WTC11 (cell line): ENCODE measurements around the gene RND1. TPM values are rescaled to one million over a fixed set of nuclear protein-coding genes. Genes with fewer than 3 reads are reported as not detected.

ENCODE experiments used
- ATAC-seq: fragments of 200-7000 bp; cut with Tn5 transposase; 2 replicates; pipeline ENCODE4 v1.10.0; 2021; ENCODE audit warnings: mild to moderate bottlenecking, moderate library complexity
- CTCF ChIA-PET: fragments of 300-600 bp; sonication (Branson Sonifier 250); formaldehyde crosslinking; loops from one replicate; lab custom pipeline; 2021; ENCODE audit warnings: antibody characterized with exemption; lab: Charles Lee
- POLR2A ChIA-PET: fragments of 350-600 bp; sonication (Branson Sonifier 250); formaldehyde crosslinking; loops from one replicate; lab custom pipeline; 2021; ENCODE audit warnings: antibody characterized with exemption; lab: Charles Lee
- DNase-seq: peaks from one replicate; pipeline ENCODE4 v3.0.0; 2021; ENCODE audit warnings: low spot score
- H3K27ac Mint-ChIP-seq: 2 replicates; pipeline ENCODE4 v1.8.0; 2021; ENCODE audit warnings: mixed read lengths
- H3K27me3 Mint-ChIP-seq: 2 replicates; pipeline ENCODE4 v1.8.0; 2021; ENCODE audit warnings: low read depth, mild to moderate bottlenecking, moderate library complexity, mixed read lengths
- H3K36me3 Mint-ChIP-seq: 2 replicates; pipeline ENCODE4 v1.8.0; 2021; ENCODE audit warnings: mixed read lengths
- H3K4me1 Mint-ChIP-seq: 2 replicates; pipeline ENCODE4 v1.8.0; 2022; ENCODE audit warnings: mixed read lengths
- H3K4me3 Mint-ChIP-seq: 2 replicates; pipeline ENCODE4 v1.8.0; 2021; ENCODE audit warnings: mild to moderate bottlenecking, moderate library complexity, mixed read lengths
- H3K9me3 Mint-ChIP-seq: 2 replicates; pipeline ENCODE4 v1.8.0; 2021; ENCODE audit warnings: mixed read lengths
- ATF1 ChIP-seq: sonication (generic); formaldehyde crosslinking; IDR thresholded peaks from 2 replicates; pipeline ENCODE4 v1.8.1; 2023; ENCODE audit warnings: mild to moderate bottlenecking, moderate library complexity, missing genetic modification reagents
- CREB1 ChIP-seq: sonication (generic); formaldehyde crosslinking; IDR thresholded peaks from 2 replicates; pipeline ENCODE4 v1.8.0; 2023; ENCODE audit warnings: mild to moderate bottlenecking, missing genetic modification reagents
- FOXP1 ChIP-seq: sonication (generic); formaldehyde crosslinking; IDR thresholded peaks from 2 replicates; pipeline ENCODE4 v1.8.0; 2022; ENCODE audit warnings: missing genetic modification reagents, mild to moderate bottlenecking, moderate library complexity, borderline replicate concordance
- HMGA2 ChIP-seq: fragments of 250-450 bp; sonication (Bioruptor Pico); IDR thresholded peaks from 2 replicates; pipeline ENCODE4 v1.4.0; 2021; ENCODE audit warnings: mild to moderate bottlenecking, moderate library complexity
- KAT7 ChIP-seq: sonication (generic); formaldehyde crosslinking; IDR thresholded peaks from 2 replicates; pipeline ENCODE4 v1.8.1; 2023; ENCODE audit warnings: missing genetic modification reagents, mild to moderate bottlenecking, borderline replicate concordance
- MXD4 ChIP-seq: fragments of 250-450 bp; sonication (Bioruptor Pico); IDR thresholded peaks from 2 replicates; pipeline ENCODE4 v1.8.0; 2021; ENCODE audit warnings: mild to moderate bottlenecking, moderate library complexity, borderline replicate concordance
- MYBL2 ChIP-seq: sonication (generic); formaldehyde crosslinking; IDR thresholded peaks from 2 replicates; pipeline ENCODE4 v1.8.1; 2023; ENCODE audit warnings: mild to moderate bottlenecking, moderate library complexity, missing genetic modification reagents
- OVOL2 ChIP-seq: fragments of 250-450 bp; sonication (Bioruptor Pico); IDR thresholded peaks from 2 replicates; pipeline ENCODE4 v1.9.0; 2021; ENCODE audit warnings: mild to moderate bottlenecking, borderline replicate concordance
- SOX15 ChIP-seq: fragments of 250-450 bp; sonication (Bioruptor Pico); IDR thresholded peaks from 2 replicates; pipeline ENCODE4 v1.9.0; 2021; ENCODE audit warnings: mild to moderate bottlenecking
- SP1 ChIP-seq: sonication (generic); formaldehyde crosslinking; conservative IDR thresholded peaks from 2 replicates; pipeline ENCODE4 v1.8.1; 2022; ENCODE audit warnings: missing genetic modification reagents
- TP53 ChIP-seq: sonication (generic); formaldehyde crosslinking; IDR thresholded peaks from 2 replicates; pipeline ENCODE4 v1.8.1; 2023; ENCODE audit warnings: mild to moderate bottlenecking, missing genetic modification reagents
- ZBTB21 ChIP-seq: sonication (generic); formaldehyde crosslinking; IDR thresholded peaks from 2 replicates; pipeline ENCODE4 v1.8.1; 2023; ENCODE audit warnings: mild to moderate bottlenecking, missing genetic modification reagents, borderline replicate concordance
- ZNF121 ChIP-seq: sonication (generic); formaldehyde crosslinking; IDR thresholded peaks from 2 replicates; pipeline ENCODE4 v1.8.0; 2023; ENCODE audit warnings: missing genetic modification reagents
- total RNA-seq: library from RNA; stranded (reverse); gene quantifications from 3 replicates; pipeline ENCODE4 v1.2.3, GENCODE V29; 2021
- TF ChIP-seq, protein P1 (sequence below): fragments of 250-450 bp; sonication (Bioruptor Pico); IDR thresholded peaks from 2 replicates; pipeline ENCODE4 v1.9.0; 2021; ENCODE audit warnings: mild to moderate bottlenecking
- TF ChIP-seq, protein P2 (sequence below): sonication (generic); formaldehyde crosslinking; IDR thresholded peaks from 2 replicates; pipeline ENCODE4 v1.8.0; 2023; ENCODE audit warnings: mild to moderate bottlenecking, missing genetic modification reagents
- TF ChIP-seq, protein P3 (sequence below): sonication (generic); formaldehyde crosslinking; conservative IDR thresholded peaks from 2 replicates; pipeline ENCODE4 v1.8.1; 2023; ENCODE audit warnings: mild to moderate bottlenecking, low read depth, missing genetic modification reagents, moderate library complexity
- TF ChIP-seq, protein P4 (sequence below): fragments of 200-600 bp; IDR thresholded peaks from 2 replicates; pipeline ENCODE4 v1.8.0; 2022; ENCODE audit warnings: antibody characterized with exemption
- TF ChIP-seq, protein P5 (sequence below): sonication (generic); formaldehyde crosslinking; IDR thresholded peaks from 2 replicates; pipeline ENCODE4 v1.8.1; 2023; ENCODE audit warnings: mild to moderate bottlenecking, moderate library complexity, missing genetic modification reagents
- TF ChIP-seq, protein P6 (sequence below): sonication (generic); formaldehyde crosslinking; IDR thresholded peaks from 2 replicates; pipeline ENCODE4 v1.8.1; 2023; ENCODE audit warnings: mild to moderate bottlenecking, missing genetic modification reagents
- TF ChIP-seq, protein P7 (sequence below): sonication (generic); formaldehyde crosslinking; IDR thresholded peaks from 2 replicates; pipeline ENCODE4 v1.8.1; 2023; ENCODE audit warnings: mild to moderate bottlenecking, missing genetic modification reagents

RND1 gene
- total RNA-seq, 1 experiment from 2014 or later, result 7.6 TPM

DNA sequence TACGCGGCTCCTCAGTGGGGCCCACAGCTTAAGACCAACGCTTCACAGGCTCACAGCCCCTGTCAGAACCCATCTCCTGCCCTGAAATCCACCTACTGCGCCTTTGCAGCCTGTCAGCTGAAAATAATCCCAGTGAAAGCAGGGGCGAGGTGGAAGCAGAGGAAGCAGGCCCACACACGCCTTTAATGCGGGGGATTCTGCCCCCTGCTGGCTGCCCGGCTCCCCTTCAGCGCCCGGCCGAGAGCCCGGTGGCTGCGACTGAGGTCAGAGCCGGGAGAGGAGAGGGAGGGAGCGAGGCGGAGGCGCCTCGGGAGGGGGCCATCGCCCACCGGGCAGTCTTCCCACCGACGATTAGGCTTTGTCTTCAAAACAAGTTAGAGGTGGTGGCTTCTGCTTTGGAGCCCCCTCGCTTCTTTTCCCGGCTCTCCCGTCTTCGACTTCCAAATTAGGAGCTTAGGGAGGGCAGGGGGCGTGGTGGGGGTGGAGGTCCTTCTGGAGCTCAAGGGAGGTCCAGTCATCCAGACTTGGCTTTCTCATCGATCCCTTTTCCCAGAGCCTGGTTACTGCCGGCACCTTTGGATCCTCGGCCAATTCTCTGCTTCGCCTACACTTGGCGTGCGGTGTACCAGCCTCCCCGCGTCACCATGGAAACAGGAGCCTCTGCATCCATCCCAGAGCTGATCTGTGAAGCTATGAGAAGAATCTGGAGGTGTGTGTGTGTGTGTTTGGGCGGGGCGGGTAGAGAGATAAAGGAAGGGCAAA is 25.2 kb upstream of the RND1 start:
- ChIA-PET CTCF (interaction anchor here (0.6 to 6.8 kb wide), 54 partner anchors 8 to 208 kb away, joined by 3 to 352 read pairs (median 5); partner anchors contain the start of genes ADCY6, ARF3, CACNB3 and DDN), POLR2A (interaction anchor here (0.6 to 2.6 kb wide), 7 partner anchors 26 to 89 kb away, joined by 3 to 20 read pairs (median 4); partner anchors contain the start of genes DDX23, FKBP11 and RND1)
- ATAC-seq (peak; percentile 95), DNase-seq (peak; percentile 92)
- peaks cover 28% of the 10 kb centered on the region for H3K27me3 Mint-ChIP-seq
- H3K4me1 Mint-ChIP-seq, result peaks cover 7% of the 10 kb centered on the region
- no peak overlapping the region for H3K27ac Mint-ChIP-seq
- H3K36me3 Mint-ChIP-seq, result no peaks in the 10 kb centered on the region
- no peaks in the 10 kb centered on the region for H3K9me3 Mint-ChIP-seq
- H3K4me3 Mint-ChIP-seq, result peak overlapping the region; percentile 70
- TF ChIP-seq, protein P1, sequence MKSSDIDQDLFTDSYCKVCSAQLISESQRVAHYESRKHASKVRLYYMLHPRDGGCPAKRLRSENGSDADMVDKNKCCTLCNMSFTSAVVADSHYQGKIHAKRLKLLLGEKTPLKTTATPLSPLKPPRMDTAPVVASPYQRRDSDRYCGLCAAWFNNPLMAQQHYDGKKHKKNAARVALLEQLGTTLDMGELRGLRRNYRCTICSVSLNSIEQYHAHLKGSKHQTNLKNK (CRISPR knock-in tag), result no peak
- no peak for TF ChIP-seq CREB1 (CRISPR knock-in tag)
- 0 out of 2 replicates have a peak, but pooled peaks have one; percentile 21 for TF ChIP-seq SP1
- TF ChIP-seq ZNF121 (CRISPR knock-in tag), result no peak
- TF ChIP-seq FOXP1, result no peak
- TF ChIP-seq, protein P2, sequence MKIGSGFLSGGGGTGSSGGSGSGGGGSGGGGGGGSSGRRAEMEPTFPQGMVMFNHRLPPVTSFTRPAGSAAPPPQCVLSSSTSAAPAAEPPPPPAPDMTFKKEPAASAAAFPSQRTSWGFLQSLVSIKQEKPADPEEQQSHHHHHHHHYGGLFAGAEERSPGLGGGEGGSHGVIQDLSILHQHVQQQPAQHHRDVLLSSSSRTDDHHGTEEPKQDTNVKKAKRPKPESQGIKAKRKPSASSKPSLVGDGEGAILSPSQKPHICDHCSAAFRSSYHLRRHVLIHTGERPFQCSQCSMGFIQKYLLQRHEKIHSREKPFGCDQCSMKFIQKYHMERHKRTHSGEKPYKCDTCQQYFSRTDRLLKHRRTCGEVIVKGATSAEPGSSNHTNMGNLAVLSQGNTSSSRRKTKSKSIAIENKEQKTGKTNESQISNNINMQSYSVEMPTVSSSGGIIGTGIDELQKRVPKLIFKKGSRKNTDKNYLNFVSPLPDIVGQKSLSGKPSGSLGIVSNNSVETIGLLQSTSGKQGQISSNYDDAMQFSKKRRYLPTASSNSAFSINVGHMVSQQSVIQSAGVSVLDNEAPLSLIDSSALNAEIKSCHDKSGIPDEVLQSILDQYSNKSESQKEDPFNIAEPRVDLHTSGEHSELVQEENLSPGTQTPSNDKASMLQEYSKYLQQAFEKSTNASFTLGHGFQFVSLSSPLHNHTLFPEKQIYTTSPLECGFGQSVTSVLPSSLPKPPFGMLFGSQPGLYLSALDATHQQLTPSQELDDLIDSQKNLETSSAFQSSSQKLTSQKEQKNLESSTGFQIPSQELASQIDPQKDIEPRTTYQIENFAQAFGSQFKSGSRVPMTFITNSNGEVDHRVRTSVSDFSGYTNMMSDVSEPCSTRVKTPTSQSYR, result no peak
- TF ChIP-seq, protein P3, sequence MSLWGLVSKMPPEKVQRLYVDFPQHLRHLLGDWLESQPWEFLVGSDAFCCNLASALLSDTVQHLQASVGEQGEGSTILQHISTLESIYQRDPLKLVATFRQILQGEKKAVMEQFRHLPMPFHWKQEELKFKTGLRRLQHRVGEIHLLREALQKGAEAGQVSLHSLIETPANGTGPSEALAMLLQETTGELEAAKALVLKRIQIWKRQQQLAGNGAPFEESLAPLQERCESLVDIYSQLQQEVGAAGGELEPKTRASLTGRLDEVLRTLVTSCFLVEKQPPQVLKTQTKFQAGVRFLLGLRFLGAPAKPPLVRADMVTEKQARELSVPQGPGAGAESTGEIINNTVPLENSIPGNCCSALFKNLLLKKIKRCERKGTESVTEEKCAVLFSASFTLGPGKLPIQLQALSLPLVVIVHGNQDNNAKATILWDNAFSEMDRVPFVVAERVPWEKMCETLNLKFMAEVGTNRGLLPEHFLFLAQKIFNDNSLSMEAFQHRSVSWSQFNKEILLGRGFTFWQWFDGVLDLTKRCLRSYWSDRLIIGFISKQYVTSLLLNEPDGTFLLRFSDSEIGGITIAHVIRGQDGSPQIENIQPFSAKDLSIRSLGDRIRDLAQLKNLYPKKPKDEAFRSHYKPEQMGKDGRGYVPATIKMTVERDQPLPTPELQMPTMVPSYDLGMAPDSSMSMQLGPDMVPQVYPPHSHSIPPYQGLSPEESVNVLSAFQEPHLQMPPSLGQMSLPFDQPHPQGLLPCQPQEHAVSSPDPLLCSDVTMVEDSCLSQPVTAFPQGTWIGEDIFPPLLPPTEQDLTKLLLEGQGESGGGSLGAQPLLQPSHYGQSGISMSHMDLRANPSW (CRISPR knock-in tag), result no peak
- no peak for TF ChIP-seq ATF1 (CRISPR knock-in tag)
- TF ChIP-seq, protein P4, sequence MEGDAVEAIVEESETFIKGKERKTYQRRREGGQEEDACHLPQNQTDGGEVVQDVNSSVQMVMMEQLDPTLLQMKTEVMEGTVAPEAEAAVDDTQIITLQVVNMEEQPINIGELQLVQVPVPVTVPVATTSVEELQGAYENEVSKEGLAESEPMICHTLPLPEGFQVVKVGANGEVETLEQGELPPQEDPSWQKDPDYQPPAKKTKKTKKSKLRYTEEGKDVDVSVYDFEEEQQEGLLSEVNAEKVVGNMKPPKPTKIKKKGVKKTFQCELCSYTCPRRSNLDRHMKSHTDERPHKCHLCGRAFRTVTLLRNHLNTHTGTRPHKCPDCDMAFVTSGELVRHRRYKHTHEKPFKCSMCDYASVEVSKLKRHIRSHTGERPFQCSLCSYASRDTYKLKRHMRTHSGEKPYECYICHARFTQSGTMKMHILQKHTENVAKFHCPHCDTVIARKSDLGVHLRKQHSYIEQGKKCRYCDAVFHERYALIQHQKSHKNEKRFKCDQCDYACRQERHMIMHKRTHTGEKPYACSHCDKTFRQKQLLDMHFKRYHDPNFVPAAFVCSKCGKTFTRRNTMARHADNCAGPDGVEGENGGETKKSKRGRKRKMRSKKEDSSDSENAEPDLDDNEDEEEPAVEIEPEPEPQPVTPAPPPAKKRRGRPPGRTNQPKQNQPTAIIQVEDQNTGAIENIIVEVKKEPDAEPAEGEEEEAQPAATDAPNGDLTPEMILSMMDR, result peak; percentile 92
- TF ChIP-seq MYBL2 (CRISPR knock-in tag), result no peak
- no peak for TF ChIP-seq HMGA2 (CRISPR knock-in tag)
- no peak for TF ChIP-seq KAT7 (CRISPR knock-in tag)
- TF ChIP-seq TP53 (CRISPR knock-in tag), result no peak
- no peak for TF ChIP-seq ZBTB21 (CRISPR knock-in tag)
- TF ChIP-seq, protein P5, sequence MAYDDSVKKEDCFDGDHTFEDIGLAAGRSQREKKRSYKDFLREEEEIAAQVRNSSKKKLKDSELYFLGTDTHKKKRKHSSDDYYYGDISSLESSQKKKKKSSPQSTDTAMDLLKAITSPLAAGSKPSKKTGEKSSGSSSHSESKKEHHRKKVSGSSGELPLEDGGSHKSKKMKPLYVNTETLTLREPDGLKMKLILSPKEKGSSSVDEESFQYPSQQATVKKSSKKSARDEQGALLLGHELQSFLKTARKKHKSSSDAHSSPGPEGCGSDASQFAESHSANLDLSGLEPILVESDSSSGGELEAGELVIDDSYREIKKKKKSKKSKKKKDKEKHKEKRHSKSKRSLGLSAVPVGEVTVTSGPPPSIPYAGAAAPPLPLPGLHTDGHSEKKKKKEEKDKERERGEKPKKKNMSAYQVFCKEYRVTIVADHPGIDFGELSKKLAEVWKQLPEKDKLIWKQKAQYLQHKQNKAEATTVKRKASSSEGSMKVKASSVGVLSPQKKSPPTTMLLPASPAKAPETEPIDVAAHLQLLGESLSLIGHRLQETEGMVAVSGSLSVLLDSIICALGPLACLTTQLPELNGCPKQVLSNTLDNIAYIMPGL (CRISPR knock-in tag), result peak; percentile 65
- TF ChIP-seq SOX15 (CRISPR knock-in tag), result no peak
- TF ChIP-seq OVOL2, result no peak
- no peak for TF ChIP-seq MXD4
- TF ChIP-seq, protein P6, sequence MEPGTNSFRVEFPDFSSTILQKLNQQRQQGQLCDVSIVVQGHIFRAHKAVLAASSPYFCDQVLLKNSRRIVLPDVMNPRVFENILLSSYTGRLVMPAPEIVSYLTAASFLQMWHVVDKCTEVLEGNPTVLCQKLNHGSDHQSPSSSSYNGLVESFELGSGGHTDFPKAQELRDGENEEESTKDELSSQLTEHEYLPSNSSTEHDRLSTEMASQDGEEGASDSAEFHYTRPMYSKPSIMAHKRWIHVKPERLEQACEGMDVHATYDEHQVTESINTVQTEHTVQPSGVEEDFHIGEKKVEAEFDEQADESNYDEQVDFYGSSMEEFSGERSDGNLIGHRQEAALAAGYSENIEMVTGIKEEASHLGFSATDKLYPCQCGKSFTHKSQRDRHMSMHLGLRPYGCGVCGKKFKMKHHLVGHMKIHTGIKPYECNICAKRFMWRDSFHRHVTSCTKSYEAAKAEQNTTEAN (CRISPR knock-in tag), result no peak
- TF ChIP-seq, protein P7, sequence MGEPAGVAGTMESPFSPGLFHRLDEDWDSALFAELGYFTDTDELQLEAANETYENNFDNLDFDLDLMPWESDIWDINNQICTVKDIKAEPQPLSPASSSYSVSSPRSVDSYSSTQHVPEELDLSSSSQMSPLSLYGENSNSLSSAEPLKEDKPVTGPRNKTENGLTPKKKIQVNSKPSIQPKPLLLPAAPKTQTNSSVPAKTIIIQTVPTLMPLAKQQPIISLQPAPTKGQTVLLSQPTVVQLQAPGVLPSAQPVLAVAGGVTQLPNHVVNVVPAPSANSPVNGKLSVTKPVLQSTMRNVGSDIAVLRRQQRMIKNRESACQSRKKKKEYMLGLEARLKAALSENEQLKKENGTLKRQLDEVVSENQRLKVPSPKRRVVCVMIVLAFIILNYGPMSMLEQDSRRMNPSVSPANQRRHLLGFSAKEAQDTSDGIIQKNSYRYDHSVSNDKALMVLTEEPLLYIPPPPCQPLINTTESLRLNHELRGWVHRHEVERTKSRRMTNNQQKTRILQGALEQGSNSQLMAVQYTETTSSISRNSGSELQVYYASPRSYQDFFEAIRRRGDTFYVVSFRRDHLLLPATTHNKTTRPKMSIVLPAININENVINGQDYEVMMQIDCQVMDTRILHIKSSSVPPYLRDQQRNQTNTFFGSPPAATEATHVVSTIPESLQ (CRISPR knock-in tag), result no peak
